CD14-positive monocyte (primary cell): ENCODE measurements around the gene LIN37. TPM values are rescaled to one million over a fixed set of nuclear protein-coding genes. Genes with fewer than 3 reads are reported as not detected.

ENCODE experiments used
- DNase-seq, 3 donors: peaks; one replicate each; pipeline ENCODE4 v3.0.0-alpha.2; 2011 to 2022
- H2AFZ ChIP-seq: 2 replicates; pipeline ENCODE4 v1.6.0; 2012; ENCODE audit warnings: mild to moderate bottlenecking, low read depth, low read length, inconsistent platforms; ENCODE audit not compliant: insufficient read depth, poor library complexity, severe bottlenecking
- H3K27ac ChIP-seq, 2 donors: 1 replicate in 1 of 2; 2 replicates in 1 of 2; pipeline ENCODE4 v1.5.1; 2012 to 2013; ENCODE audit warnings: low read length in 2 of 2, control low read depth in 1 of 2, inconsistent platforms in 1 of 2, low read depth in 1 of 2, mild to moderate bottlenecking in 1 of 2
- H3K27me3 ChIP-seq, 2 donors: one replicate each; pipeline versions ENCODE4 v1.6.0 to v1.6.1; 2011 to 2013; ENCODE audit warnings: low read length in 2 of 2; ENCODE audit not compliant: control insufficient read depth in 2 of 2, insufficient read depth in 2 of 2
- H3K36me3 ChIP-seq, 2 donors: replicated peaks in 1 of 2; 1 replicate in 1 of 2; 2 replicates in 1 of 2; pipeline versions ENCODE4 v1.5.1 to v1.6.1; 2012 to 2013; ENCODE audit warnings: low read length in 2 of 2, control low read depth in 1 of 2, inconsistent platforms in 1 of 2, mild to moderate bottlenecking in 1 of 2; ENCODE audit not compliant: insufficient read depth in 2 of 2, control insufficient read depth in 1 of 2
- H3K4me1 ChIP-seq, 2 donors: 1 replicate in 1 of 2; 2 replicates in 1 of 2; pipeline versions ENCODE4 v1.5.1 to v1.6.1; 2012 to 2013; ENCODE audit warnings: low read length in 2 of 2, control low read depth in 1 of 2, inconsistent platforms in 1 of 2, mild to moderate bottlenecking in 1 of 2, moderate library complexity in 1 of 2; ENCODE audit not compliant: insufficient read depth in 2 of 2, control insufficient read depth in 1 of 2
- H3K4me2 ChIP-seq: replicated peaks from 2 replicates; pipeline ENCODE3; 2012; ENCODE audit warnings: low read length, moderate library complexity, mild to moderate bottlenecking; ENCODE audit not compliant: poor library complexity, severe bottlenecking; ENCODE audit errors: extremely low read depth
- H3K4me3 ChIP-seq, 3 experiments: fragments of 200-600 bp in 1 of 3; sonication (generic) in 1 of 3; replicated peaks in 1 of 3; 1 replicate in 2 of 3; 2 replicates in 1 of 3; pipeline ENCODE4 v1.5.1; 2011 to 2013; ENCODE audit warnings: low read length in 3 of 3, mild to moderate bottlenecking in 3 of 3, control low read depth in 2 of 3, low read depth in 2 of 3, inconsistent platforms in 1 of 3, moderate library complexity in 1 of 3
- H3K79me2 ChIP-seq: 2 replicates; pipeline ENCODE4 v1.6.0; 2012; ENCODE audit warnings: mild to moderate bottlenecking, control low read depth, inconsistent platforms, low read length, moderate library complexity; ENCODE audit not compliant: insufficient read depth
- H3K9ac ChIP-seq: 2 replicates; pipeline ENCODE4 v1.6.0; 2017; ENCODE audit warnings: low read length, mild to moderate bottlenecking; ENCODE audit not compliant: insufficient read depth, poor library complexity, severe bottlenecking
- H3K9me3 ChIP-seq, 2 donors: replicated peaks in 1 of 2; 1 replicate in 1 of 2; 2 replicates in 1 of 2; pipeline versions ENCODE4 v1.5.1 to v1.6.1; 2012 to 2013; ENCODE audit warnings: low read length in 2 of 2, control low read depth in 1 of 2; ENCODE audit not compliant: control insufficient read depth in 1 of 2, insufficient read depth in 1 of 2
- H4K20me1 ChIP-seq: 2 replicates; pipeline ENCODE4 v1.6.0; 2012; ENCODE audit warnings: mild to moderate bottlenecking, low read length, control low read depth, moderate library complexity; ENCODE audit not compliant: insufficient read depth
- H3K27ac Mint-ChIP-seq, 7 donors: one replicate each; pipeline ENCODE4 v1.8.0; 2020; ENCODE audit warnings: mild to moderate bottlenecking in 7 of 7, mixed read lengths in 7 of 7, moderate library complexity in 6 of 7, inconsistent platforms in 2 of 7
- H3K27me3 Mint-ChIP-seq, 3 donors: one replicate each; pipeline ENCODE4 v1.8.0; 2021 to 2022; ENCODE audit warnings: low read depth in 3 of 3, mild to moderate bottlenecking in 3 of 3, mixed read lengths in 3 of 3, moderate library complexity in 3 of 3, inconsistent platforms in 1 of 3
- H3K36me3 Mint-ChIP-seq, 2 donors: one replicate each; pipeline ENCODE4 v1.8.0; 2020; ENCODE audit warnings: mixed read lengths in 2 of 2, inconsistent platforms in 1 of 2, mild to moderate bottlenecking in 1 of 2
- H3K4me1 Mint-ChIP-seq: one replicate; pipeline ENCODE4 v1.8.0; 2020; ENCODE audit warnings: mild to moderate bottlenecking, mixed read lengths
- H3K4me3 Mint-ChIP-seq, 2 donors: one replicate each; pipeline ENCODE4 v1.8.0; 2020; ENCODE audit warnings: mild to moderate bottlenecking in 2 of 2, mixed read lengths in 2 of 2, moderate library complexity in 1 of 2
- H3K9me3 Mint-ChIP-seq, 7 donors: one replicate each; pipeline ENCODE4 v1.8.0; 2020 to 2022; ENCODE audit warnings: mixed read lengths in 7 of 7, mild to moderate bottlenecking in 6 of 7, moderate library complexity in 6 of 7, inconsistent platforms in 2 of 7
- CTCF ChIP-seq: fragments of 200-600 bp; IDR thresholded peaks from one replicate; pipeline ENCODE4 v1.8.0; 2022; ENCODE audit warnings: antibody characterized with exemption, mild to moderate bottlenecking
- WGBS: methylation state at CpG from one replicate; pipeline ENCODE4 v1.1.5; 2013; ENCODE audit warnings: missing lambda C conversion rate; ENCODE audit not compliant: insufficient coverage; 5-methylcytosine and 5-hydroxymethylcytosine counted together
- intact Hi-C, 2 donors: fragments of 100-400 bp; cut with micrococcal nuclease; formaldehyde crosslinking; loops; one replicate each; pipeline versions ENCODE4 v1.15.0 to v1.15.1; 2023
- polyA plus RNA-seq, 3 donors: library from polyadenylated mRNA; depleted of rRNA in 1 of 3; unstranded in 2 of 3; stranded (reverse) in 1 of 3; fragments of 300-500 nt in 2 of 3; fragments of >200 nt in 1 of 3; fragmentation: Illumina TruSeq in 2 of 3; gene quantifications; 1 replicate in 2 of 3; 2 replicates in 1 of 3; pipeline ENCODE4 v1.2.3, GENCODE V29; 2012 to 2021

The LIN37 gene
- polyA plus RNA-seq, 3 donors: 5.6 to 28.6 (median 7.2) TPM

- Mint-ChIP-seq H3K36me3 (peaks cover 0 to 2% of the 10 kb centered on the region in 2 donors), H3K9me3 (no peaks in the 10 kb centered on the region), H3K27ac (peak overlapping the region in 2 of 7 donors; percentile 26 to 70), H3K4me1 (peaks cover 28% of the 10 kb centered on the region), H3K27me3 (peaks cover 5 to 6% (median 6%) of the 10 kb centered on the region in 3 donors), H3K4me3 (no peak overlapping the region)
- no peak overlapping the region for H3K27ac ChIP-seq
- no peaks in the 10 kb centered on the region for H3K27me3 ChIP-seq
- H2AFZ ChIP-seq: no peak overlapping the region
- H3K9me3 ChIP-seq: no peaks in the 10 kb centered on the region
- H3K9ac ChIP-seq: no peak overlapping the region
- H3K4me3 ChIP-seq: no peak overlapping the region
- no peak for TF ChIP-seq CTCF
- H3K79me2 ChIP-seq: peaks cover 18% of the 10 kb centered on the region
- no peak for DNase-seq
- peaks cover 23 to 35% of the 10 kb centered on the region in 2 donors for H3K4me1 ChIP-seq
- peaks cover 0 to 5% of the 10 kb centered on the region in 2 donors for H3K36me3 ChIP-seq
- no peak overlapping the region for H3K4me2 ChIP-seq
- intact Hi-C loops: loop anchor here in 1 of 2 donors (5.0 kb wide), 2 partner anchors 87 to 167 kb away; partner anchors contain the start of genes RBM42 and TMEM147
- H4K20me1 ChIP-seq: peaks cover 14% of the 10 kb centered on the region
- WGBS: 65% methylated on average over 11 of the region's 14 CpGs
Measured at GRCh38 chr19:35714601-35715354, 33.6 kb upstream of the LIN37 start.

- Histone ChIP-seq H3K27me3 (no peaks in the 10 kb centered on the region), H3K4me3 (peak overlapping the region in 1 of 3 experiments; percentile 91), H3K9me3 (no peaks in the 10 kb centered on the region), H3K27ac (no peak overlapping the region), H2AFZ (peak overlapping the region; percentile 98), H3K4me1 (peaks cover 23 to 37% of the 10 kb centered on the region in 2 donors), H4K20me1 (peaks cover 20% of the 10 kb centered on the region), H3K36me3 (peaks cover 4 to 11% of the 10 kb centered on the region in 2 donors), H3K79me2 (peaks cover 24% of the 10 kb centered on the region), H3K4me2 (peak overlapping the region; percentile 96), H3K9ac (peak overlapping the region; percentile 72)
- peaks cover 30% of the 10 kb centered on the region for H3K4me1 Mint-ChIP-seq
- 87% methylated on average over 4 of the region's 7 CpGs for WGBS
- peaks cover 4 to 5% of the 10 kb centered on the region in 2 donors for H3K36me3 Mint-ChIP-seq
- H3K27me3 Mint-ChIP-seq: peaks cover 5 to 6% (median 6%) of the 10 kb centered on the region in 3 donors
- peak overlapping the region in 1 of 2 donors; percentile 99 for H3K4me3 Mint-ChIP-seq
- H3K9me3 Mint-ChIP-seq: no peaks in the 10 kb centered on the region
- H3K27ac Mint-ChIP-seq: no peak overlapping the region
- no peak for TF ChIP-seq CTCF
- peak in 1 of 3 donors; percentile 3 for DNase-seq
- intact Hi-C loops: loop anchor here in 1 of 2 donors (5.0 kb wide), 2 partner anchors 88 to 168 kb away; partner anchors contain the start of genes RBM42 and TMEM147
Measured at GRCh38 chr19:35715355-35715809, 33.0 kb upstream of the LIN37 start.
